WI38 (cell line): Measurements from ENCODE around the gene PTDSS2.

Experiments used
- H3K4me3 ChIP-seq: 2 replicates; pipeline ENCODE4 v1.5.1; 2011; ENCODE audit warnings: low read depth, mild to moderate bottlenecking, control low read depth, low read length
- CTCF ChIP-seq: IDR thresholded peaks from 2 replicates; pipeline ENCODE4 v1.5.1; 2012; ENCODE audit warnings: low read depth, mild to moderate bottlenecking, control low read depth, low read length

Gene PTDSS2

GRCh38 chr11:528166-528814 is 78.2 kb downstream of the PTDSS2 start:
- no peak overlapping the region for H3K4me3 ChIP-seq
- no peak for TF ChIP-seq CTCF

GRCh38 chr11:528815-529727 is 79.0 kb downstream of the PTDSS2 start:
- H3K4me3 ChIP-seq: no peak overlapping the region
- TF ChIP-seq CTCF: no peak

- no peak for TF ChIP-seq CTCF
- no peak overlapping the region for H3K4me3 ChIP-seq
Measured at GRCh38 chr11:529728-530411, 79.8 kb downstream of the PTDSS2 start.

- TF ChIP-seq CTCF: no peak
- no peak overlapping the region for H3K4me3 ChIP-seq
Measured at GRCh38 chr11:530960-531831, 81.1 kb downstream of the PTDSS2 start.

- no peak for TF ChIP-seq CTCF
- no peak overlapping the region for H3K4me3 ChIP-seq
Measured at GRCh38 chr11:531919-532526, 81.9 kb downstream of the PTDSS2 start.

- H3K4me3 ChIP-seq: no peak overlapping the region
- no peak for TF ChIP-seq CTCF
Measured at GRCh38 chr11:532527-532985, 82.5 kb downstream of the PTDSS2 start.
